BLaER1 treated with 17β-estradiol and CSF1 and Interleukin-3, amounts not matched to agents 10 nM and 100 nM (cell line): Measurements from ENCODE around the gene IRX6.

ENCODE experiments used
- H3K27ac ChIP-seq, 11 experiments: shearing (Covaris generic); formaldehyde crosslinking; 2 replicates each; pipeline ENCODE4 v1.8.1; 2022
- H3K27me3 ChIP-seq, 11 experiments: shearing (Covaris generic); formaldehyde crosslinking; 2 replicates each; pipeline ENCODE4 v1.8.1; 2022
- H3K36me3 ChIP-seq, 11 experiments: shearing (Covaris generic); formaldehyde crosslinking; 2 replicates each; pipeline ENCODE4 v1.8.1; 2022
- H3K4me1 ChIP-seq, 10 experiments: shearing (Covaris generic); formaldehyde crosslinking; 2 replicates each; pipeline ENCODE4 v1.8.1; 2022
- H3K4me2 ChIP-seq, 11 experiments: shearing (Covaris generic); formaldehyde crosslinking; 2 replicates each; pipeline ENCODE4 v1.8.1; 2022
- H3K4me3 ChIP-seq, 10 experiments: shearing (Covaris generic); formaldehyde crosslinking; 2 replicates each; pipeline ENCODE4 v1.8.1; 2022
- H3K9ac ChIP-seq, 11 experiments: shearing (Covaris generic); formaldehyde crosslinking; 2 replicates each; pipeline ENCODE4 v1.8.1; 2022
- H3K9me3 ChIP-seq, 11 experiments: shearing (Covaris generic); formaldehyde crosslinking; replicated peaks in 1 of 11; 2 replicates each; pipeline ENCODE4 v1.8.1; 2022
- H4K20me1 ChIP-seq, 11 experiments: shearing (Covaris generic); formaldehyde crosslinking; 2 replicates each; pipeline ENCODE4 v1.8.1; 2022
- Cebpa-rat ChIP-seq, 11 experiments: shearing (Covaris generic); IDR thresholded peaks; 2 replicates each; pipeline ENCODE4 v1.8.1; 2022

Gene IRX6

DNA sequence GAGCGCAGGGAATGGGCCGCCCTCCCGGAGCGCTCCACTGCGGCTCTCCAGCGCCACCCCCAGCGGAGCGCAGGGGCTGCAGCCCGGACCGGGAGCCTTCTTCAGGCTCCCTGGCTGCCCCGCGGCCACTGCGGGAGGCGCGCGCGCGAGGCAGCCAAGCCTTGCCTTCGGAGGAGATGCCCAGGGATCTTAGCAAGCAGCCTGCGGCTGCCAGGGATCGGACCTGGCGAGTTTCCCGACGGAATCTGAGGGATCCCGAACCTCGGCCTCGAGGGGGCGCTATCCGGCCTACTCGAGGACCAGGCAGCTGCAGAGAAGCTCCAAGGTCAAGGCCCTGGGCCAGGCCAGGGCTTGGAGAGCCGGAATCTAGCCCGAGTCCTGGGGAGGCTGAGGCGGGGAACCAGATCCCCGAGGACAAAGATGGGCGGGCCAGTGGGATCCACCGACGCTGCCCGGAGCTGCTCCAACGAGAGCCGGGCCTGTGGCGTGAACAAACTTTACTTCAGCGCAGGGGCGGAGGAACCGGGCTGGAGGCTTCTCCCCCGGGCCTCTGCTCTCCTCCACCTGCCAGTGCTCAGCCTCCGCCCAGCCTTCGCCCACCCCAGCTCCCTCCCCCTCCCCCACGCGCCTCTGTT lies at the start of gene IRX6:
TSS of gene IRX6 (plus strand) at position 567 of the 635 bp plus-strand sequence. CDS start 889 bp downstream, outside the sequence.
- Histone ChIP-seq H3K27me3 (no peaks in the 10 kb centered on the region), H3K4me3 (no peak within 1 kb of the TSS), H3K9ac (no peak within 1 kb of the TSS)

DNA sequence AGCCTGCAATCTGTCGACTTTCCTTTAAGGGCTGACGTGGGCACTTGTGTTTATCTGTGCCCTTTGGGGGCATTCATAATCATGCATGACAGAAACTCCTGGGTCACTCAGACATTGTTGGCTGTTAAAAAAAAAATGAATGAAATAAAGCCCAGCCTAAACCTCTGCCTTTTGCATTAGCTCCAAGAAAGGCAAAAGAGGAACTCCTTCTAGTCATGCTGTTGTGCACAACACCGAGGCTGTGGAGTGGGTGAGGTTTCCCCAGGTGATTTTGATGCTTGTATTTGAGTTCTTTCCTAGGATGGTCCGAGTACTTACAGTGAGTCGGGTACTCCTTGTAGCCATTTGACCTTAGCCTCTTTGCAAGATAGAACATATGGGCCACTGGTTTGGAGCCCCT lies 49.6 kb upstream of the IRX6 start:
- Histone ChIP-seq H4K20me1 (no peaks in the 10 kb centered on the region), H3K4me3 (no peak overlapping the region)

More for the DNA sequence above, at the start of gene IRX6:
- H3K36me3 ChIP-seq = no peaks in the 10 kb centered on the region
- TF ChIP-seq Cebpa-rat (IDR thresholded peaks at IDR 0.05) = no peak
- H3K4me1 ChIP-seq = peaks cover 0 to 8% (median 0%) of the 10 kb centered on the region in 10 experiments; a peak in 1 of 20 replicates
- no peaks in the 10 kb centered on the region for H4K20me1 ChIP-seq
- H3K4me2 ChIP-seq = no peak within 1 kb of the TSS
- no peak within 1 kb of the TSS for H3K27ac ChIP-seq
- H3K9me3 ChIP-seq = peaks cover 1 to 14% (median 11%) of the 10 kb centered on the region in 11 experiments; a peak in 16 of 22 replicates

DNA sequence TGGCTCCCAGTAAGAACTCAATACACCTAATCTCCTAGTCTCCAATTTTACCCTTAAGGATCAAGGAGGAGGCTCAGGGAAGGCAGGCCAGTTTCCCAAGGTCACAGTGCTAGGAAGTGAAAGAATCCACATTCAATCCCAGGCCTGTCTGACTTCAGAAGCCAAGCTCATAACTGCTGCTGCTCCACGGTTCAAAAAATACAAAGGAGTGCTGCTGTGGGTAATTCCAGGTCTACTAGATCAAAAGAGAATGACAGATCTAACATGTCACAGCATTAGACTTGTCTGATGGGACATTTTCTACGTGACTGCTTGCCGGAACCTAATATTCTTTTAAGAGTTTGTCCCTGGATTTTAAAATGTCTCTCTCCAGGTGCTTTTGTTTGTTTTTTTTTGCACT lies 48.8 kb upstream of the IRX6 start:
- no peaks in the 10 kb centered on the region for H3K9me3 ChIP-seq
- H3K27ac ChIP-seq = no peak overlapping the region
- H3K36me3 ChIP-seq = no peaks in the 10 kb centered on the region
- no peaks in the 10 kb centered on the region for H3K27me3 ChIP-seq
- H3K9ac ChIP-seq = no peak overlapping the region
- H3K4me1 ChIP-seq = no peaks in the 10 kb centered on the region
- no peak overlapping the region for H3K4me3 ChIP-seq
- H3K4me2 ChIP-seq = no peak overlapping the region
- no peaks in the 10 kb centered on the region for H4K20me1 ChIP-seq
- TF ChIP-seq Cebpa-rat (IDR thresholded peaks at IDR 0.05) = no peak

More for the DNA sequence above, 49.6 kb upstream of the IRX6 start:
- Histone ChIP-seq H3K9me3 (no peaks in the 10 kb centered on the region), H3K9ac (no peak overlapping the region), H3K27ac (no peak overlapping the region), H3K4me1 (no peaks in the 10 kb centered on the region), H3K4me2 (no peak overlapping the region), H3K36me3 (no peaks in the 10 kb centered on the region), H3K27me3 (no peaks in the 10 kb centered on the region)
- TF ChIP-seq Cebpa-rat (IDR thresholded peaks at IDR 0.05) = no peak

DNA sequence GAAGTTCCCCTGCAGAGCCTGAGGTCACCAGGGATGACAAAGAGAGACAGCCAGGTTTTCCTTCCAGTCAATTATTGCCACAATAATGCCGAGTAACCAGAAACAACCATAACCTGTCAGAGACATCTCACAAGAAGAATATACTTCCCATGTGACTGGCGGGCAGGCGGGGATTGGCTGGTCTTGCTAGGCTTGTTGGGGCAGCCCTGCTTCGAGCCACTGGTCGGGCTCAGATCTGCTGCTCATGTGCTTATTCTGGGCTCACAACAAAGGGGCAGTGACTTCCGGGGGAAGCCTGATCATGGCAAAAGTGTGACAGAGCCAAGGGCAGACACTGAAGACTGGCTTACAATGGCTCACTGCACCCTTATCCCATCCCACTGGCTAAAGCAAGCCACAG lies 48.1 kb upstream of the IRX6 start:
- no peaks in the 10 kb centered on the region for H3K27me3 ChIP-seq
- no peak overlapping the region for H3K9ac ChIP-seq
- no peak overlapping the region for H3K27ac ChIP-seq
- no peaks in the 10 kb centered on the region for H4K20me1 ChIP-seq
- H3K4me2 ChIP-seq = no peak overlapping the region
- H3K4me1 ChIP-seq = no peaks in the 10 kb centered on the region
- no peak overlapping the region for H3K4me3 ChIP-seq
- no peak for TF ChIP-seq Cebpa-rat (IDR thresholded peaks at IDR 0.05)
- H3K9me3 ChIP-seq = no peaks in the 10 kb centered on the region
- no peaks in the 10 kb centered on the region for H3K36me3 ChIP-seq

DNA sequence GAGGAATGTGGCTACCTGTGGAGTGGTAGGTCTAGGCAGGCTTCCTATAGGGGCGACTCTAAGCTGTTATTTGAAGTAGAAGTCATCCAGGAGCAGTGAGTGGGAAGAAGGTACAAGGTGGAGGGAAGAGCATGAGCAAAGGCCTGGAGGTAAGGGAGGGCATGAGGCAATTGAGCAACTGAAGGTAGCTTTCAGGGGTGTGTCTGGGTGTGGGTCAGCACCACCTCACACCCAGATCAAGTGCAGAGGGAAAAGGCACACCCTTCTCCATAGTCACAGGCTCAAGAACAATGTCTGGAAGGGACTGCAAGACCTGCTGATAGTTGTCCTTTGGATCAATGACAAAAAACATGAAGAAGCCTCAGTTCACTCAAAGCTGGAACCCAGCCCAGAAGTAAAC lies 46.5 kb upstream of the IRX6 start:
- Histone ChIP-seq H3K36me3 (no peaks in the 10 kb centered on the region), H3K9me3 (no peaks in the 10 kb centered on the region)

DNA sequence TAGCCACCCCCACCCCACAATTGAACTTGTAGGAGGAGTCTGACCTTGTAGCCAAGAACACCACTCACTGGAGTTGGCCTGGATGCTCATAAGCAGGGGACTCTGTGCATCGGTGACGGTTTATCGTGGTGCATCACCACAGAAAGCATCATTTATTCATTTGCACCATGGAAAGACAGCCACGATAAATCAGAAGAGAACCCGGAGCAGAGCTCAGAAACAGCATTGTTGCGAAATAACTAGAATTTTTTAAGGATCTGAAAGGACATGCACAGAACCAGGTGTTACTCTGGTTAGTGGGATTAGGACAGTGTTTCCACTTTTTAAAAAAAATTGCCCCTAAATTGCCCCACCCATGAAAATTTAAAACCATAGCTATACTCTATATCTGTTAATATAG lies 44.4 kb upstream of the IRX6 start:
- Histone ChIP-seq H4K20me1 (no peaks in the 10 kb centered on the region), H3K27me3 (no peaks in the 10 kb centered on the region), H3K27ac (no peak overlapping the region), H3K9me3 (no peaks in the 10 kb centered on the region), H3K9ac (no peak overlapping the region), H3K36me3 (no peaks in the 10 kb centered on the region), H3K4me1 (peaks cover 0 to 6% (median 0%) of the 10 kb centered on the region in 10 experiments; a peak in 3 of 20 replicates), H3K4me3 (no peak overlapping the region), H3K4me2 (no peak overlapping the region)
- TF ChIP-seq Cebpa-rat (IDR thresholded peaks at IDR 0.05) = peak in 8 of 11 experiments; percentile 32 to 74 (median 64); a peak in 12 of 22 replicates

More for the DNA sequence above, 46.5 kb upstream of the IRX6 start:
- Histone ChIP-seq H3K27ac (no peak overlapping the region), H3K9ac (no peak overlapping the region), H3K4me3 (no peak overlapping the region), H3K4me1 (no peaks in the 10 kb centered on the region), H3K27me3 (no peaks in the 10 kb centered on the region), H4K20me1 (no peaks in the 10 kb centered on the region), H3K4me2 (no peak overlapping the region)
- no peak for TF ChIP-seq Cebpa-rat (IDR thresholded peaks at IDR 0.05)

DNA sequence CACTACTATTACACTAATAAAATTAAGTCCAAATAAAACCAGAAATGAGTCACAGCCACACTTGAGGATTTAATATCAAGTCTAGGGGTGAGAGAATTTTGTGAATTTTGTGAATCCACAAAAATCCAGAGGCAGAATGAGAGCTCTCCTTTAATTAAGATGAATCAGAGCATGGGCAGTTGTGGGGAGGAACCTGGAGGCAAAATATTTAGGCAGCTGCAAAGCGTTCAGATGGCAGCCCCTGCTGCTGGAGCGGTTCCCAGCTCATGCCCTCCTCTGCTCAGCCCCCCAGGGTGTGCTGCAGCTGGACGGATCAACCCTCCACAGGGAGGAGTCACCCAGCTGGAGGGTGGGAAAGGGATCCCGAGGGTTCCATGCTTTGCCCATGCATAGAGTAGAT lies 43.4 kb upstream of the IRX6 start:
- Histone ChIP-seq H3K27me3 (no peaks in the 10 kb centered on the region), H3K4me3 (no peak overlapping the region), H3K27ac (no peak overlapping the region), H3K4me2 (no peak overlapping the region), H3K9me3 (no peaks in the 10 kb centered on the region), H3K4me1 (peaks cover 0 to 6% (median 0%) of the 10 kb centered on the region in 10 experiments; a peak in 3 of 20 replicates), H3K36me3 (no peaks in the 10 kb centered on the region), H4K20me1 (no peaks in the 10 kb centered on the region), H3K9ac (no peak overlapping the region)
- TF ChIP-seq Cebpa-rat (IDR thresholded peaks at IDR 0.05) = no peak

DNA sequence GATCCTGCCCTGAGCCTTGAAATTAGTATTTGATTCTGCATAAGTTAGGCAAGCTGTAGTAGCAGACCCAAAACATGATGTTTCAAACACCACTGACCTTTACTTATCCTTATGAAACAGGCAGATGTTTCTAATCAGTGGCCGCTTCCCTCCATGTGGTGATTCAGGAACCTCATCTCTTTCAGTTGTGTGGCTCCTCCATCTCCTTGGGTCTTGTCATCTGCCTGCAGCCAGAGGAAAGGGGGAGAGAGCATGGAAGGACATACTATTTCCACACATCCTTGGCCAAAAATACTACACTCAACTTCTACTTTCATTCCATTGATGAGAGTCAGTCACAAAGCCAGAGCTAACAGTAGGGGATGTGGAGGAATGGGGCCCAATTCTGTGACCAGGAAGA lies 41.6 kb upstream of the IRX6 start:
- Histone ChIP-seq H3K27me3 (no peaks in the 10 kb centered on the region), H3K27ac (no peak overlapping the region), H3K9me3 (peaks cover under 1 to 6% (median 2%) of the 10 kb centered on the region in 11 experiments; a peak in 21 of 22 replicates), H3K4me2 (no peak overlapping the region), H3K4me1 (peaks cover 0 to 6% (median 0%) of the 10 kb centered on the region in 10 experiments; a peak in 3 of 20 replicates), H3K36me3 (no peaks in the 10 kb centered on the region), H4K20me1 (no peaks in the 10 kb centered on the region), H3K4me3 (no peak overlapping the region), H3K9ac (no peak overlapping the region)
- no peak for TF ChIP-seq Cebpa-rat (IDR thresholded peaks at IDR 0.05)

DNA sequence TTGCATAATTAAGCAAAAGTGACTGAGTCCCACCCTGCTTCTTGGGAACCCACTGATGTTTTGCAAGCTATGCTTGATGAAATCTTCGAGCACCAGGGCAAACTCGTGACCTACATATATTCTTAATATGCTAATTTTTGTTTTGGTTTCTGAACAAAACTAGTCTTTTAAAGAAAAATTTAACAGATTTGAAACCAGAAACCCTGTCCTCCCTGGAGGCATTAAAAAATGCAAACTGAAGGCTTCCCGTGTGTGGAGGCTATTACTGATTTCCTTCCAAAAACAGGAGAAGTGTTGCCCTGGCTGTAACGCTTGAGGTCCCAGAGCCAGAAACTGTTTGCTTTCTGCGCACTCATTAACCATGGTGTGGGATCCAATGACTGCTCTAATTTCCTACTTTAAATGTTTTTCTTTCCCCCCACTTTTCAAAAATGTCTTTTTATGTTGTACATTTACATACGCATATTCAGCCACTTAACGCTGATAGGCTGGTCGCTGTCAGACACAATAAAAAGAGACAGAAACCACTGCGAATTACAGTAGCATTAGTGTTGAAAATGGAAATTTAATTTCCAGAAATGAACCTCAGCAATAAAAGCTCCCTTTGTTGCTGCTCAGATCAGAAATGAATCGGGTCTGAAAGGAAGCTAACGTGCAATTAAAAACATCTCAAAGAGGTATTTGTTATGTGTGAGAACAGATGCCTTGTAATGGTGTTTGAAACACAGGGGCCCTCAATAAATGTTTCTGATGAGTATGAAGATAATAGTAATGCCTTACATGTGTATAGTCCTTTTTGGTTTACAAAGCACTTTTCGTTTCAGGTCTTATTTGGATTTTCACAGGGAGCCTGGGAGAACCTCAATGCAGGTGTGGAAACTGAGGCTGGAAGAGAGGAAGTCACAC lies 39.9 kb upstream of the IRX6 start:
- Histone ChIP-seq H3K4me1 (peaks cover 0 to 6% (median 0%) of the 10 kb centered on the region in 10 experiments; a peak in 3 of 20 replicates), H3K4me3 (no peak overlapping the region), H3K4me2 (no peak overlapping the region; a peak in 1 of 22 replicates), H3K36me3 (no peaks in the 10 kb centered on the region), H3K27ac (no peak overlapping the region), H3K27me3 (no peaks in the 10 kb centered on the region), H3K9ac (no peak overlapping the region), H3K9me3 (peaks cover 11 to 21% (median 17%) of the 10 kb centered on the region in 11 experiments), H4K20me1 (no peaks in the 10 kb centered on the region)
- no peak for TF ChIP-seq Cebpa-rat (IDR thresholded peaks at IDR 0.05)
